ENCODE data around the gene ZBTB45. TPM values are rescaled to one million over a fixed set of nuclear protein-coding genes. Genes with fewer than 3 reads are reported as not detected.
A peak's percentile ranks its signal among the peaks of the same experiment; 100 is the strongest.

ZBTB45 gene
- total and polyA plus RNA-seq, 9 of the 15 experiments (the other 6 are each of a cell fraction or from before 2014, with no cell fraction given): 0.08 to 16.1 (median 1.8) TPM

- ChIA-PET POLR2A (interaction anchor here (0.7 to 3.9 kb wide), 11 partner anchors 10 to 65 kb away, joined by 3 to 48 read pairs (median 5); partner anchors contain the start of genes CHMP2A and ZBTB45), CTCF (ENCODE audit: low intra/inter-chr PET ratio) (interaction anchor here (1.6 kb wide), 1 partner anchor 26 kb away, joined by 4 read pairs; no protein-coding TSS in a partner anchor)
- Histone ChIP-seq H3K4me2 (ENCODE audit: insufficient read depth, low read length) (peak within 1 kb of the TSS; percentile 89), H2AFZ (ENCODE audit: low read depth, low read length) (peak within 1 kb of the TSS; percentile 75), H3K4me1 (replicated peaks in 1 of 2; ENCODE audit: control insufficient read depth in 2 of 2, insufficient read depth in 2 of 2, low read length in 2 of 2) (peaks cover 13 to 28% of the 10 kb centered on the region in 2 experiments; a peak in 4 of 5 replicates), H3K27me3 (ENCODE audit: control insufficient read depth in 2 of 2, insufficient read depth in 2 of 2, low read length in 2 of 2) (no peaks in the 10 kb centered on the region), H3K4me3 (peak within 1 kb of the TSS; percentile 100), H4K20me1 (replicated peaks; ENCODE audit: control insufficient read depth, insufficient read depth, low read length) (peaks cover 41% of the 10 kb centered on the region), H3K9me3 (replicated peaks; ENCODE audit: control insufficient read depth, insufficient read depth, low read depth, low read length) (no peaks in the 10 kb centered on the region), H3K27ac (ENCODE audit: extremely low read depth, low read depth, low read length) (peak within 1 kb of the TSS; percentile 88), H3K79me2 (ENCODE audit: control insufficient read depth, insufficient read depth, low read length) (peaks cover 47% of the 10 kb centered on the region), H3K9me1 (ENCODE audit: control insufficient read depth, insufficient read depth, low read length) (peaks cover 8% of the 10 kb centered on the region), H3K9ac (ENCODE audit: insufficient read depth in 1 of 2, low read depth in 2 of 2, low read length in 2 of 2) (peak within 1 kb of the TSS; percentile 88 to 98), H3K36me3 (ENCODE audit: control insufficient read depth, insufficient read depth, low read length) (peaks cover 42% of the 10 kb centered on the region)
- DNase-seq (ENCODE audit: extremely low read depth in 1 of 4, low spot score in 3 of 4): peak; percentile 97 to 100 (median 100)
- under 1% methylated on average over 58 of the region's 73 CpGs for WGBS (ENCODE audit: insufficient coverage, low coverage, missing lambda C conversion rate)
- peak; percentile 96 for ATAC-seq
- intact Hi-C loops (cut with micrococcal nuclease): no loop called here
- peak; percentile 91 for FAIRE-seq
- in situ Hi-C loops (cut with MboI): no loop called here
- TSS peak; percentile 99 for BruUV-seq (replicated peaks)
- TF ChIP-seq CBX1 (IDR thresholded peaks at IDR 0.05; ENCODE audit: low read depth) (peak; percentile 95; the same call in 1 of the 2 replicates), CBX3 (IDR thresholded peaks at IDR 0.05; ENCODE audit: borderline replicate concordance in 1 of 2, low read length in 2 of 2) (no peak; a peak in 1 of 3 replicates), TBP (optimal IDR thresholded peaks at IDR 0.05; ENCODE audit: low read depth, low read length) (peak; percentile 98), HNRNPLL (IDR thresholded peaks at IDR 0.05; ENCODE audit: low read depth, low read length, poor library complexity, severe bottlenecking) (peak; percentile 89), YBX1 (IDR thresholded peaks at IDR 0.05) (no peak), FIP1L1 (IDR thresholded peaks at IDR 0.05; ENCODE audit: low read depth, low read length, poor library complexity, severe bottlenecking) (peak; percentile 82), GTF2E2 (tag; IDR thresholded peaks at IDR 0.05) (peak; percentile 73; the same call in 1 of the 2 replicates), ZNF124 (CRISPR knock-in tag; IDR thresholded peaks at IDR 0.05) (no peak), ZNF609 (CRISPR knock-in tag; IDR thresholded peaks at IDR 0.05; ENCODE audit: borderline replicate concordance) (no peak), CCNT2 (IDR thresholded peaks at IDR 0.05; ENCODE audit: borderline replicate concordance, extremely low read depth, insufficient read length, low read depth, low read length) (peak; percentile 54), WHSC1 (IDR thresholded peaks at IDR 0.05; ENCODE audit: low read length) (no peak), PML (IDR thresholded peaks at IDR 0.05; ENCODE audit: low read length) (peak; percentile 77)
Measured at GRCh38 chr19:58543826-58544590, 24.4 kb upstream of the ZBTB45 start, which contains the start of gene TRIM28. Gene TRIM28 (plus strand): TSS chr19:58544064. CDS start chr19:58544758, 694 bp downstream.

Data from K562 (cell line).